ENCODE data around the gene TAOK2. TPM values are rescaled to one million over a fixed set of nuclear protein-coding genes. Genes with fewer than 3 reads are reported as not detected.

Gene TAOK2
- total and polyA plus RNA-seq, 2 experiments from 2014 or later, result 13.6 to 57.9 TPM

- Histone ChIP-seq H3K4me3 (peak overlapping the region; percentile 87), H3K9me2 (ENCODE audit: insufficient read depth) (no peaks in the 10 kb centered on the region), H3K9ac (peak overlapping the region; percentile 92), H3K4me1 (ENCODE audit: insufficient read depth) (peaks cover 20% of the 10 kb centered on the region), H3K27ac (0 out of 2 replicates have a peak overlapping the region, but pooled peaks have one; percentile 4), H2AFZ (no peak overlapping the region), H3K36me3 (ENCODE audit: low read depth) (0 out of 2 replicates have a peak, but pooled peaks cover 6% of the 10 kb centered on the region), H3K79me2 (ENCODE audit: insufficient read depth) (peaks cover 61% of the 10 kb centered on the region), H3K4me2 (ENCODE audit: unreplicated experiment) (peak overlapping the region; percentile 98), H4K20me1 (ENCODE audit: insufficient read depth) (no peaks in the 10 kb centered on the region; the same call in 1 of the 2 replicates), H3K9me3 (ENCODE audit: low read depth) (no peaks in the 10 kb centered on the region), H3F3A (ENCODE audit: insufficient read depth) (peaks cover 14% of the 10 kb centered on the region; the same call in 1 of the 2 replicates), H3K27me3 (replicated peaks; ENCODE audit: insufficient read depth) (no peaks in the 10 kb centered on the region)
- TF ChIP-seq EZH2phosphoT487 (IDR thresholded peaks at IDR 0.05; ENCODE audit: insufficient read depth, low read depth), result no peak
- no peak for TF ChIP-seq EZH2 (IDR thresholded peaks at IDR 0.05; ENCODE audit: insufficient read depth, poor library complexity, severe bottlenecking)
- in situ Hi-C loops (cut with MboI), result loop anchor here (10.0 kb wide), 1 partner anchor 50 kb away; the partner anchor contains the start of gene C16orf92
- no peak for DNase-seq
- WGBS, 2 experiments (ENCODE audit: low coverage in 1 of 2, low lambda C conversion rate in 2 of 2, missing lambda C conversion rate in 2 of 2), result 14 to 16% methylated on average over 5 of the region's 5 CpGs
Observed at GRCh38 chr16:29975134-29975538, 1.5 kb downstream of the TAOK2 start.

GRCh38 chr16:29975811-29976511, 2.3 kb downstream of the TAOK2 start:
- peak; percentile 19 for DNase-seq
- H3K4me2 ChIP-seq (ENCODE audit: unreplicated experiment), result peak overlapping the region; percentile 98
- H3K4me1 ChIP-seq (ENCODE audit: insufficient read depth), result peaks cover 20% of the 10 kb centered on the region
- no peak overlapping the region for H3K27ac ChIP-seq
- H3K27me3 ChIP-seq (replicated peaks; ENCODE audit: insufficient read depth), result no peaks in the 10 kb centered on the region
- no peaks in the 10 kb centered on the region for H3K9me3 ChIP-seq (ENCODE audit: low read depth)
- H3K9me2 ChIP-seq (ENCODE audit: insufficient read depth), result no peaks in the 10 kb centered on the region
- no peak for TF ChIP-seq EZH2phosphoT487 (IDR thresholded peaks at IDR 0.05; ENCODE audit: insufficient read depth, low read depth)
- TF ChIP-seq EZH2 (IDR thresholded peaks at IDR 0.05; ENCODE audit: insufficient read depth, poor library complexity, severe bottlenecking), result no peak
- H4K20me1 ChIP-seq (ENCODE audit: insufficient read depth), result no peaks in the 10 kb centered on the region; the same call in 1 of the 2 replicates
- peaks cover 14% of the 10 kb centered on the region; the same call in 1 of the 2 replicates for H3F3A ChIP-seq (ENCODE audit: insufficient read depth)
- WGBS, 2 experiments (ENCODE audit: low coverage in 1 of 2, low lambda C conversion rate in 2 of 2, missing lambda C conversion rate in 2 of 2), result 35 to 37% methylated on average over 6 of the region's 6 CpGs
- H2AFZ ChIP-seq, result no peak overlapping the region
- in situ Hi-C loops (cut with MboI), result loop anchor here (10.0 kb wide), 1 partner anchor 49 kb away; the partner anchor contains the start of gene C16orf92
- peak overlapping the region; percentile 87 for H3K4me3 ChIP-seq
- peaks cover 12% of the 10 kb centered on the region; the same call in 1 of the 2 replicates for H3K36me3 ChIP-seq (ENCODE audit: low read depth)
- peaks cover 61% of the 10 kb centered on the region for H3K79me2 ChIP-seq (ENCODE audit: insufficient read depth)
- peak overlapping the region; percentile 92 for H3K9ac ChIP-seq

- Histone ChIP-seq H3K4me2 (ENCODE audit: unreplicated experiment) (no peak overlapping the region), H3K9me3 (ENCODE audit: low read depth) (no peaks in the 10 kb centered on the region), H3K27me3 (replicated peaks; ENCODE audit: insufficient read depth) (no peaks in the 10 kb centered on the region), H3K36me3 (ENCODE audit: low read depth) (peaks cover 25% of the 10 kb centered on the region; the same call in 1 of the 2 replicates), H4K20me1 (ENCODE audit: insufficient read depth) (no peaks in the 10 kb centered on the region; the same call in 1 of the 2 replicates), H3K27ac (no peak overlapping the region), H3K79me2 (ENCODE audit: insufficient read depth) (peaks cover 61% of the 10 kb centered on the region), H3K4me3 (no peak overlapping the region), H3K9ac (no peak overlapping the region), H3K9me2 (ENCODE audit: insufficient read depth) (no peaks in the 10 kb centered on the region), H3K4me1 (ENCODE audit: insufficient read depth) (peaks cover 20% of the 10 kb centered on the region), H3F3A (ENCODE audit: insufficient read depth) (peaks cover 9% of the 10 kb centered on the region; the same call in 1 of the 2 replicates), H2AFZ (no peak overlapping the region)
- in situ Hi-C loops (cut with MboI), result loop anchor here (10.0 kb wide), 1 partner anchor 48 kb away; the partner anchor contains the start of gene C16orf92
- WGBS, 2 experiments (ENCODE audit: low coverage in 1 of 2, low lambda C conversion rate in 2 of 2, missing lambda C conversion rate in 2 of 2), result 90 to 91% methylated on average over 9 of the region's 9 CpGs
- TF ChIP-seq EZH2phosphoT487 (IDR thresholded peaks at IDR 0.05; ENCODE audit: insufficient read depth, low read depth) (no peak), EZH2 (IDR thresholded peaks at IDR 0.05; ENCODE audit: insufficient read depth, poor library complexity, severe bottlenecking) (no peak)
- DNase-seq, result no peak
Observed at GRCh38 chr16:29977063-29977825, 3.6 kb downstream of the TAOK2 start.

GRCh38 chr16:29978081-29978480, 4.4 kb downstream of the TAOK2 start:
- no peaks in the 10 kb centered on the region for H3K9me3 ChIP-seq (ENCODE audit: low read depth)
- H4K20me1 ChIP-seq (ENCODE audit: insufficient read depth), result no peaks in the 10 kb centered on the region; the same call in 1 of the 2 replicates
- H3K9me2 ChIP-seq (ENCODE audit: insufficient read depth), result no peaks in the 10 kb centered on the region
- 97 to 99% methylated on average over 9 of the region's 9 CpGs for WGBS, 2 experiments (ENCODE audit: low coverage in 1 of 2, low lambda C conversion rate in 2 of 2, missing lambda C conversion rate in 2 of 2)
- H3K36me3 ChIP-seq (ENCODE audit: low read depth), result peaks cover 25% of the 10 kb centered on the region; the same call in 1 of the 2 replicates
- H3K4me1 ChIP-seq (ENCODE audit: insufficient read depth), result peaks cover 20% of the 10 kb centered on the region
- H3F3A ChIP-seq (ENCODE audit: insufficient read depth), result 0 out of 2 replicates have a peak, but pooled peaks cover under 1% of the 10 kb centered on the region
- H3K4me2 ChIP-seq (ENCODE audit: unreplicated experiment), result no peak overlapping the region
- H3K4me3 ChIP-seq, result no peak overlapping the region
- TF ChIP-seq EZH2phosphoT487 (IDR thresholded peaks at IDR 0.05; ENCODE audit: insufficient read depth, low read depth), result no peak
- TF ChIP-seq EZH2 (IDR thresholded peaks at IDR 0.05; ENCODE audit: insufficient read depth, poor library complexity, severe bottlenecking), result no peak
- in situ Hi-C loops (cut with MboI), result loop anchor here (10.0 kb wide), 1 partner anchor 47 kb away; the partner anchor contains the start of gene C16orf92
- H3K9ac ChIP-seq, result no peak overlapping the region
- no peak overlapping the region for H2AFZ ChIP-seq
- peaks cover 61% of the 10 kb centered on the region for H3K79me2 ChIP-seq (ENCODE audit: insufficient read depth)
- no peak overlapping the region for H3K27ac ChIP-seq
- no peaks in the 10 kb centered on the region for H3K27me3 ChIP-seq (replicated peaks; ENCODE audit: insufficient read depth)
- DNase-seq, result no peak

Measured in GM23248 (cell line).